Stimulated activated naive CD8-positive, alpha-beta T cell treated with anti-CD3 and anti-CD28 coated beads, Interleukin-15, amount 100 ng/mL, for 72 hours (primary cell): ENCODE measurements around the gene PTPRD.

Experiments
- ATAC-seq: fragments of 150-1000 bp; cut with Tn5 transposase; 2 replicates; pipeline ENCODE4 v1.10.0; 2021; ENCODE audit warnings: mild to moderate bottlenecking, moderate library complexity
- DNase-seq, 2 donors: peaks; one replicate each; pipeline ENCODE4 v3.0.0; 2021 to 2022
- H3K27ac Mint-ChIP-seq, 2 donors: one replicate each; pipeline ENCODE4 v1.8.0; 2022; ENCODE audit warnings: mild to moderate bottlenecking in 2 of 2, mixed read lengths in 2 of 2, moderate library complexity in 2 of 2
- H3K27me3 Mint-ChIP-seq: one replicate; pipeline ENCODE4 v1.8.0; 2022; ENCODE audit warnings: mixed read lengths
- H3K4me1 Mint-ChIP-seq: one replicate; pipeline ENCODE4 v1.8.0; 2022; ENCODE audit warnings: mild to moderate bottlenecking, mixed read lengths
- H3K4me3 Mint-ChIP-seq, 2 donors: one replicate each; pipeline ENCODE4 v1.8.0; 2022; ENCODE audit warnings: mild to moderate bottlenecking in 2 of 2, mixed read lengths in 2 of 2, moderate library complexity in 1 of 2
- H3K9me3 Mint-ChIP-seq, 2 donors: one replicate each; pipeline ENCODE4 v1.8.0; 2022; ENCODE audit warnings: mixed read lengths in 2 of 2

Gene PTPRD

DNA sequence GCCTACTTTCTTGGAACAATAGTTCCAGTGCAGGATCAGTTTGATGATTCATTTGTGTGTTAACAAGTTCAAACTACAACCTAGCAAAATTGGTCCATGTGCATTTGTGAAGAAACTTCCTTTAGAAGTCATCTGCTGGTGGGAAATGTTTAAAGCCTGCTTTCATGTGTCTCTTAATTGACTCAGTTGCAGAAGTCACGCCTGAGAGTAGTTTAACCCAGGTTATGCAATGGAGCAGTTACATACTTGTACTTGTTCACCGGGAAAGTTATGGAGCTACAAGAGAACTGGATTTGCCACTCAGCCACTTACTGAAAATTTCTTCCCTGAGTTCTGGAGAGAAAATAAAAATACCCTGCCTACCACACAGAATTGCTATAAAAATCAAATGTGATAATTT is 1397.8 kb downstream of the PTPRD start:
- no peak for ATAC-seq
- no peaks in the 10 kb centered on the region for H3K9me3 Mint-ChIP-seq
- no peaks in the 10 kb centered on the region for H3K27me3 Mint-ChIP-seq
- no peak overlapping the region for H3K27ac Mint-ChIP-seq
- H3K4me1 Mint-ChIP-seq, result no peaks in the 10 kb centered on the region
- H3K4me3 Mint-ChIP-seq, result no peak overlapping the region
- DNase-seq, result no peak

DNA sequence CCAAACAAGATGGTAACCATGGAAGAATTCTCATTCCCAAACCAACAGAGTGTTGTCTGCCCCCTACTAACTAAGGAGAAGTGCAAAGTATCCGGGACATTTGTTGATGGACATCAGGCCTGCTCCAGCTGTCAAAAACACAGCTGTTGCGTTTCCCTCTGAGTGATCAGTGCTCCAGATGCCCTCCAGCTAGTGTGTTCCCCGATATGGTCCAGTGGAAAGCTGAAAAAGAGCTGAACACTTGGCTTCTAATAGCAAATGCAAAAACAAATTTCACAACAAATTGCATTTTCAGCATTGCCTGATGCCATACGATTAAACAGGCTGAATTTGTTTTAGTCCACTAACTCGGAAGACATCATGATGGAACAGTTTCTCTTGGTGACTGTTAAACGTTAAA is 1398.7 kb downstream of the PTPRD start:
- no peak for DNase-seq
- no peak for ATAC-seq
- Mint-ChIP-seq H3K4me1 (no peaks in the 10 kb centered on the region), H3K27ac (no peak overlapping the region), H3K9me3 (no peaks in the 10 kb centered on the region), H3K27me3 (no peaks in the 10 kb centered on the region), H3K4me3 (no peak overlapping the region)

DNA sequence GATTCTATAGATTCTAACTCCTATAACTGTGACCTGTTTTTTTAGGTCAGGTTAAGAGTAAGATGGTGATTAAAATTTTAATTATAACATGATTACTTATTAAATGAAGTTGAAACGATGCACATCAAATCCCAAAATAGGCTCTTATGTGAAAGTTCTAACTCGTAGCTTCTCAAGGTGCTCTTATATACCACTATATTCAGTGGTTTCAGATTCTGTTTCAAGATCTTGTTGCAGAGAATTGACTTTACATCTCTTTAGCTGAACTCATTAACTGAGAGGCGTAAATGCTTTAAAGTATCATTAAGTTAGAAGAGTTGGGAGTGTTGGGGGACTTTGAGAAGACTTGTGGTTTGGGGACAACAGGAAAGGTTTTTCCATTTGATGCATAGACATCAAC is 1399.8 kb downstream of the PTPRD start:
- H3K27me3 Mint-ChIP-seq, result no peaks in the 10 kb centered on the region
- ATAC-seq (no peak), DNase-seq (no peak)
- no peaks in the 10 kb centered on the region for H3K4me1 Mint-ChIP-seq
- no peak overlapping the region for H3K27ac Mint-ChIP-seq
- no peak overlapping the region for H3K4me3 Mint-ChIP-seq
- no peaks in the 10 kb centered on the region for H3K9me3 Mint-ChIP-seq

DNA sequence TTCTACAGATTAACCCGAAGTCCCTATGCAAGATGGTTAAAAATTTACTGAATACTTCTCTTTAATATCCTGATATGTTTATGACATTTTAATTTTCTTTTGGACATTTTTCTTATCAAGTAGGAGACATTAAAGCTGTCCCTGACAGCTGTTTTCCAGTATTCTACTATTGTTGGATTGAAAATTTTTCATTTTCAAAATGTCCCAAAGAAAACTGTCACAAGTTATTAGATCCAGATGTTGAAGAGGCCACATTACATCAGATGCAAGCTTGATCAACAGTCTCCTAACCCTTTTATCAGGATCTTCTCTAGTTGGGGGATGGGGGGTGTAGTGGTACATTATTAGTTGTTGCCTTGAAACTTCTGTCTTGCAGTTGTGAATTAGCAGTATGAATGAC is 1410.5 kb downstream of the PTPRD start:
- H3K27me3 Mint-ChIP-seq, result no peaks in the 10 kb centered on the region
- H3K4me1 Mint-ChIP-seq, result no peaks in the 10 kb centered on the region
- no peak overlapping the region for H3K4me3 Mint-ChIP-seq
- no peak overlapping the region for H3K27ac Mint-ChIP-seq
- peaks cover 7 to 19% of the 10 kb centered on the region in 2 donors for H3K9me3 Mint-ChIP-seq
- DNase-seq, result no peak
- no peak for ATAC-seq

DNA sequence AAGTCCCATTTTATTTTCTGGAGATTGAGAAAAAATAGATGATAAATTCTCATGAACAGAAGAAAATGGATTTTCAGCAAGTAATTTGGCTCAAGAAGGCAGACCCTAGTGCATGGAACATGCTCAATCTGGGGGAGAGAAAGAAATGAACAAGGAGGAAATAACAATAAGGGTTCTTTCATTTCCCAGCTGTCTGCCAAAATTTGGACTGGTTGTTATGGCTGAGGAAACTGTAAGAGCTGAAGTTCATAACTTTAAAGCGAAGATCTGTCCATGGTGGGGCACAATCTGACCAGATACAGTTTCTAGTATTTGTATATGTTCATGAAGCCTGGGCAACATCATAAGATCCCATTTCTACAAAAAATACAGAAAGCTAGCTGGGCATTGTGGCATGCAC is 1426.7 kb downstream of the PTPRD start:
- H3K4me1 Mint-ChIP-seq, result no peaks in the 10 kb centered on the region
- peaks cover 8 to 14% of the 10 kb centered on the region in 2 donors for H3K9me3 Mint-ChIP-seq
- no peak for ATAC-seq
- H3K27me3 Mint-ChIP-seq, result no peaks in the 10 kb centered on the region
- DNase-seq, result no peak
- no peak overlapping the region for H3K4me3 Mint-ChIP-seq
- no peak overlapping the region for H3K27ac Mint-ChIP-seq

DNA sequence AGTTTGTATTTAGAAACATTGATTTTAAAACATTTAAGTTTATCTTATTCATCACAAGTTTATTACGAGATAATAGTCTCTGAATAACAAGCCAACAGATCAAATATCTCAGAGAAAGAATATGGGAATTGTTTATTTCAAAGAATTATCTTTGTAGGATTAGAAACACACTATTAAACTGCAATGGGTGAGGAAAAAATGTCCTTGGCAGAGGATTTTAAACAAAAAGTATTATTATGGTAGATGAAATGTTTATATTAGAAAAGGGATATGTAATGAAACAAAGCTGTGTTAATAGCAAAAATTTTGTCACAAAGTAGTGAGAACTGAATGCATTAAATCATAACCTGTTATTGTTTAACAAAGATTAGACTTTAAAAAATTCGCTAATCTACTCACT is 1430.4 kb downstream of the PTPRD start:
- Mint-ChIP-seq H3K27me3 (no peaks in the 10 kb centered on the region), H3K4me1 (no peaks in the 10 kb centered on the region), H3K9me3 (peaks cover 3 to 7% of the 10 kb centered on the region in 2 donors), H3K27ac (no peak overlapping the region), H3K4me3 (no peak overlapping the region)
- ATAC-seq (no peak), DNase-seq (no peak)

DNA sequence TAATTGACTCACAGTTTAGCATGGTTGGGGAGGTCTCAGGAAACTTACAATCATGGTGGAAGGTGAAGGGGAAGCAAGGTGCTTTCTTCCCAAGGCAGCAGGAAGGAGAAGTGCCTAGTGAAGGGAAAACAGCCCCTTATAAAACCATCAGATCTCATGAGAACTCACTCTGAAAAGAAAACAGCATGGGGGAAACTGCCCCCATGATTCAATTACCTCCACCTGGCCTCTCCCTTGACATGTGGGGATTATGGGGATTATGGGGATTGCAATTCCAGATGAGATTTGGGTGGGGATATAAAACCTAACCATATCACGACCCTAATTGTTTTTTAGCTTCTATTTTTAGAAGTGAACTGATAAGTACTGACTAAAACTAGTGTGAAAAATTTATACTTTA is 1435.7 kb downstream of the PTPRD start:
- ATAC-seq (no peak), DNase-seq (no peak)
- Mint-ChIP-seq H3K4me1 (no peaks in the 10 kb centered on the region), H3K27me3 (no peaks in the 10 kb centered on the region), H3K4me3 (no peak overlapping the region), H3K9me3 (no peaks in the 10 kb centered on the region), H3K27ac (no peak overlapping the region)

DNA sequence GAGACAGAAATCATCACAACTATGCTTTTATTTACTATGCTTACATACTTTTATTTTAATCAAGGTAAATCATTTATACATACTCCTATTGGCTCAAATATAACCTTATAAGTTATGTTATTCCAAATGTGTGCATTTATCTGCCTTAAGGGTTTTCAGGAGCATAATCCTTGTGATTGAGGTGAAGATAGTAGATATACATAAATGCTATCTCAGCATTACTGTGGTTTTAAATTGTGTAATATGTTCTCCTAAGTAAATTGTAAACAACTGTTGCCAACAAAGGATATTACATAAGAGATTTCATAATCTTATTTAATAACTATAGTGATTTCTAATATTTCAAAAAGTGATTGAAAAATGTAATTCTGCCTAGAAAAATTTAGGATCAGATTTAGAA is 1438.4 kb downstream of the PTPRD start:
- ATAC-seq (no peak), DNase-seq (no peak)
- H3K4me1 Mint-ChIP-seq, result no peaks in the 10 kb centered on the region
- no peak overlapping the region for H3K4me3 Mint-ChIP-seq
- H3K9me3 Mint-ChIP-seq, result no peaks in the 10 kb centered on the region
- H3K27ac Mint-ChIP-seq, result no peak overlapping the region
- no peaks in the 10 kb centered on the region for H3K27me3 Mint-ChIP-seq

DNA sequence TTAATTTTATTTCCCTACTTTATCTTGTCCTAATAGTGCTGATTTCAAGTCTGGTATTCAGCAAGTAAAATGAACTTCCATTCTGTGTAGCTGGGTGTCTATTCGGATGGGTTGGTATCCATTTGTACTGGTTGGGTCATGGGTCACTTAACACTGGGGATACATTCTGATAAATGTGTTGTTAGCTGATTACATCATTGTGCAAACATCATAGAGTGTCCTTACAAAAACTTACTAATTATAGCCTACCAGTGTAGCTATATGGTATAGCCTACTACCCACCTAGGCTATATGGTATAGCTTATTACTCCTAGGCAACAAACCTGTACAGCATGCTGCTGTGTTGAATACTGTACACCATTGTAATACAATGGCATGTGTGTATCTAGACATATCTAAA is 1439.5 kb downstream of the PTPRD start:
- no peak for ATAC-seq
- no peaks in the 10 kb centered on the region for H3K4me1 Mint-ChIP-seq
- no peak overlapping the region for H3K4me3 Mint-ChIP-seq
- no peak overlapping the region for H3K27ac Mint-ChIP-seq
- no peaks in the 10 kb centered on the region for H3K9me3 Mint-ChIP-seq
- no peaks in the 10 kb centered on the region for H3K27me3 Mint-ChIP-seq
- DNase-seq, result no peak

DNA sequence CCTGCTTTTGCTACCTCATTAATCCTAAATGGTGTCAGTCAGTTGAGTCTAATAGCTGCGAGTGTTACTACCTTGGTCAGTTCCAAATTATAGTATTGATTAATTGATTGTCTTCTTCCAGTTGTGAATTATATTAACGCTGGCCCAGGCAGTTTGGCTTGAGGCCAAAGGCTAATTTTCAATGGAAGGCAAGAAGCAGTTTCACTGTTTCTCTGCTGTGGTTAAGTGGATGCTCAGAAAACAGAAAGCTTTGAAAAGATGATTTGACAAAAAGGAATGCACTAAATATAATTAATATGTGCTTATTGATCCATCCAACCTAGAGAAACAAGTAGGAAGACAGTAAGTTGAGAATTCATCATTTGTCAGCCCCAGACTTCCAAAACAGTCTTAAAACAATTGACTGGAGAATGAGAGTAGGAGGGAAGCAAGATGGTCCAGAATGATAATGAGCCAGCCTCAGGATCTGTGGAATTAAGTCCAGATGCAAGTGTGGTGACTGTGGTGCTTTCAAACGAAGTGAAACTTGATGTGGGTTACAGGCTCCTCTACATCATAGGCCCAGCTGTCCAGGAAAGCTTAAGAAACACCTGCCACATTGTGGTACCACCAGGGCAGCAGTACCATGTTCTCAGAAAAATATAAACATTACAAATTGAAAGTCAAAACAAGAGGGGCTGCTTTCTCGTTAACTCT is 1442.2 kb downstream of the PTPRD start:
- Mint-ChIP-seq H3K4me3 (no peak overlapping the region), H3K9me3 (peaks cover 5 to 7% of the 10 kb centered on the region in 2 donors), H3K4me1 (no peaks in the 10 kb centered on the region), H3K27ac (no peak overlapping the region), H3K27me3 (no peaks in the 10 kb centered on the region)
- DNase-seq (no peak), ATAC-seq (no peak)

DNA sequence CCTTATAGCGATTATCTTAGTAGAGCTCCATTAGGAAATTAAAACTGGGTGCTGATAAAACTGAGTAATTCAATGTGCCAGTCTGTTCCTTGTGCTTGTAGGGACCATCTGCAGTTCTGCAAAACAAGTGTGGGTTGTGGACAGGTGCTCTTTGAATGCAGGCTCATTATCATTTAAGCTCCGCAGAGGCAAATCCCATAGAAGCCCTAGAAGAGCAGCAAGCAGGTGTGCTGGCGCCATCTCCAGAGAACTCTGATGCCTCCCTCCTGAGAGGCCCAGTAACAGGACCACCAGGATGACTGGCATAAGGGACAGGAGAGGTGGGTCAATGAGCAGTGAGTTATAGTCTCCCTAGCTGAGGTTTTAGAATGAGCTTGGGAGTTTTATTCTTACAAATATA is 1470.8 kb downstream of the PTPRD start:
- no peak overlapping the region for H3K27ac Mint-ChIP-seq
- H3K4me1 Mint-ChIP-seq, result no peaks in the 10 kb centered on the region
- DNase-seq, result no peak
- no peak overlapping the region for H3K4me3 Mint-ChIP-seq
- no peak for ATAC-seq
- H3K9me3 Mint-ChIP-seq, result no peaks in the 10 kb centered on the region
- H3K27me3 Mint-ChIP-seq, result no peaks in the 10 kb centered on the region

DNA sequence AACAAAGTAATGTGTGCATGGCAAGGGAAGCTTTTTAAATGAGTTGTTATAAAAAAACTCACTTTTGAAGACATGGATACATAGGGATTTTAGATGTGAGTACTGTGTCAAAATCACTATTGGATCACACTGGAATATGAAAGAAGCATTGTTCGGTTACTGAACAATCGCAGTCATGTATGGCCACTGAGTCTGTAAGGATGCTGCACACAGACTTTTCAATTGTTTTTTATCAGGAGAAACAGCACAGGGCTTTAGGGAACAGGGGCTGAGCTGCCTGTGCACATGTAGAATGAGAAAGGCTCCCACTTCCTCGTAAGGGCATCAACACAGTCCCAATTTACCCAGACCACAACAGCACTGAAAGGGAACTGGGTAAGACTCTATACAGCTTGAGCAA is 1479.3 kb downstream of the PTPRD start:
- H3K27ac Mint-ChIP-seq, result no peak overlapping the region
- DNase-seq (no peak), ATAC-seq (no peak)
- no peaks in the 10 kb centered on the region for H3K4me1 Mint-ChIP-seq
- H3K27me3 Mint-ChIP-seq, result no peaks in the 10 kb centered on the region
- H3K9me3 Mint-ChIP-seq, result no peaks in the 10 kb centered on the region
- H3K4me3 Mint-ChIP-seq, result no peak overlapping the region

DNA sequence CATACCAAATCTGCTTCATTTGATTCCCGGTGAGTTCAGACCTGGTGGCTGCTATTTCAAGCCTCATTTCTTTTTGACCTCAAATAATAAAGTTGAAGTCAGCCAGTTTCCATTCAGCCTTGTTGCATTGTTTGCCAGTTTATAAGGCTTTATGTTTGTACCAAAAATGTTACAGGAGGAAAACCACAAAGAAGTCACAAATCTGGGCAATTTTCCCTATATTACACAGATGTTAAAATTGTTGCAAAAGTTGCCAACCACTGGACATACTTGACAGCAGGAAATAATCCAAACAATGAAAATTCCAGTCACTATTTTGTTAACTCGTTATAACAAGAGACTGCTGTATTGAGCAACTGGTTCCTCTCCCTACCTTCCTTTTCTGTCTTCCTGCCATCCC is 1488.2 kb downstream of the PTPRD start:
- H3K4me1 Mint-ChIP-seq, result no peaks in the 10 kb centered on the region
- DNase-seq, result no peak
- no peaks in the 10 kb centered on the region for H3K27me3 Mint-ChIP-seq
- no peaks in the 10 kb centered on the region for H3K9me3 Mint-ChIP-seq
- no peak overlapping the region for H3K27ac Mint-ChIP-seq
- no peak for ATAC-seq
- H3K4me3 Mint-ChIP-seq, result no peak overlapping the region

DNA sequence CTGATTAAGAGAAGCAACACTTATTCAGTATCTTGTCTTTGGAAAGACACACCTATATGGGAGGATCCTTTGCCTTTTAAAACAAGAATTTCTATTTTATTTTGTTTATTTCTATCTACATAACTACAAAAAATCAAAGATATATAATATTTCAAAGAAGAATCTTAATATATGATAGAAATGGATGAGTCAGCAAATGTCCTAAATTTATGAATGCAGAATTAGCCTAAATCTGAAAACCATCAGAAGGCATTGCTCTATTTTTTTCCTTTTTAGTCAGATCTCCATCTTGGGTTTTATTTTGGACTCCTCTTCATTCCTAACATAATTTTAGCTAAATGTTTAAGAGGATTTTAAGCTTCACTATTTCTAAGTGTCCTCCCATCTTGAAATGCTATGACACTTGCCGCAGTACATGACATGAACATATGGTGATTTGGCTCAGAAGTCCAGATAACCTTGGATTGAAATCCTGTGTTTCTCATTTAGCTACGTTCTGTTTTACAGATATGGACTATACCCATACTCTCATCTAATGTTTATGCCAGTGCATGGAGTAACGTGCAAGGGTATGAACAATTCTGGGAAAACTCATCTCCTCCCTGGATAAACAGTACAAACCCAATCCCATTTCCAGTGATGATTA is 1490.4 kb downstream of the PTPRD start:
- Mint-ChIP-seq H3K4me3 (no peak overlapping the region), H3K4me1 (no peaks in the 10 kb centered on the region), H3K27me3 (no peaks in the 10 kb centered on the region), H3K27ac (no peak overlapping the region), H3K9me3 (no peaks in the 10 kb centered on the region)
- no peak for ATAC-seq
- no peak for DNase-seq

DNA sequence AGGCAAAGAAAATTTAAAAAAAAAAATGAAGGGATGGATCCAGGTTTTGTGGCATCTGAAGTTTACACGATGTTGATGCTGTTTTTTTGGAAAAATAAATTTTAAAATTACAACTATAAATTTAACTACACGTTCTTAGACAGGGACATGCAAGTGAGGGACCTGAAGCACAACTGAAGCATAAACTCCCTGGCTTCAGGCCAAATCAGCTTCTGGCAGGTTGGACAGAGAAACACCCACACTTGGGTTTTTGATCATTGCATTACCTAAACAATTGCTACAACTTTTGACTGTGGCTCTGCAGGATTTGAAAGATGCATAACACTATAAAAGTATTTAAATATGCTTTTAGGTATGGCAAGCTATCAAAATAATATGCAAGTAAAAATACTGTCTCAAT is 1494.9 kb downstream of the PTPRD start:
- Mint-ChIP-seq H3K9me3 (peaks cover 0 to 5% of the 10 kb centered on the region in 2 donors), H3K4me3 (no peak overlapping the region), H3K27ac (no peak overlapping the region), H3K4me1 (no peaks in the 10 kb centered on the region), H3K27me3 (no peaks in the 10 kb centered on the region)
- DNase-seq (no peak), ATAC-seq (no peak)

DNA sequence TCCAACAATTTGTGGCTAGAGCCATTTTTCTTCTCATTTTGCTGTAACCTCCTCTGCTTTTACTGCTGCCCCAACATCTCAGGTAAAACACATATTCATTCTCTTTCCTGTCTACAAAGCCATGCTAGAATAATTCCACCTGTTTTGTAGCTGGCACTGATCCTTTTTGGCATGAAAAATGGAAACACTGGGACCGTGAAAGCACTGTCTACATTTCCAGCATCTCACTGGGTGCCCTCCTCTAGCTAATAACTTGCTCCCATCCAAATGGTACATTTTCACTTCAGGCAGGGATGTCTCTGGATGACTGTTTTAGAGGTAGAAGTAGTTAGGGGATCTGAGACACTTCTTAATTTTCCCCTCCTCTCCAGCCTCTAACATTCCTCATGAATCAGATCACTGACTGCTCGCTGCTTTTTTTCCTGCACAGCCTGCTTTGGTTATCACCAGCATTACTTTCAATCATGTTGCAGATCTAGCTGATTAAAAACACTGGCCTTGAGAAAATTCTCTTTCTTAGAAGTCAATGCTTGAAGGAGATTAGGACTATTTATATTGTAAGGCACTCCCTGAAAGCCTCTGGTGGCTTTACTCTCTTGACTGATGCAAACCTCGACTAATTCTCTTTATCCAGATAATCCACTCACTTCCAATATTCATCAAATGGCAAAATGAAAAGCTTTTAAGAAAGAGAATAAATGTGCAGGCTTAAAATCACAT is 1500.6 kb downstream of the PTPRD start:
- Mint-ChIP-seq H3K4me3 (no peak overlapping the region), H3K4me1 (no peaks in the 10 kb centered on the region), H3K9me3 (peaks cover 5% of the 10 kb centered on the region in 2 donors)

More for the DNA sequence above, 1500.6 kb downstream of the PTPRD start:
- ATAC-seq (no peak), DNase-seq (no peak)
- Mint-ChIP-seq H3K27ac (no peak overlapping the region), H3K27me3 (no peaks in the 10 kb centered on the region)
